CD4-positive, alpha-beta T cell treated with Interleukin-6 for 4 hours (primary cell): Measurements from ENCODE around the gene CERS6.
A peak's percentile ranks its signal among the peaks of the same experiment; 100 is the strongest.

Experiments
- DNase-seq: peaks from one replicate; pipeline ENCODE4 v3.0.0-alpha.2; 2020; ENCODE audit warnings: mixed read lengths

Gene CERS6

GRCh38 chr2:168679081-168679480 is 223.0 kb downstream of the CERS6 start:
- DNase-seq: no peak

GRCh38 chr2:168679741-168680310 is 223.8 kb downstream of the CERS6 start:
- DNase-seq: no peak

- no peak for DNase-seq
These were observed 227.9 kb downstream of the CERS6 start for GRCh38 chr2:168683996-168684395.

- no peak for DNase-seq
These were observed 229.0 kb downstream of the CERS6 start for GRCh38 chr2:168684921-168685599.

- DNase-seq: no peak
These were observed 229.8 kb downstream of the CERS6 start for GRCh38 chr2:168685600-168686451.

GRCh38 chr2:168686452-168687191 is 230.6 kb downstream of the CERS6 start:
- DNase-seq: no peak

GRCh38 chr2:168687314-168687713 is 231.2 kb downstream of the CERS6 start:
- peak; percentile 34 for DNase-seq

GRCh38 chr2:168690381-168690885 is 234.4 kb downstream of the CERS6 start:
- DNase-seq: no peak

- no peak for DNase-seq
These were observed 235.1 kb downstream of the CERS6 start for GRCh38 chr2:168691221-168691620.

GRCh38 chr2:168692132-168692744 is 236.2 kb downstream of the CERS6 start:
- no peak for DNase-seq

GRCh38 chr2:168694173-168694572 is 238.1 kb downstream of the CERS6 start:
- no peak for DNase-seq

GRCh38 chr2:168694866-168695265 is 238.8 kb downstream of the CERS6 start:
- no peak for DNase-seq

GRCh38 chr2:168697668-168698121 is 241.6 kb downstream of the CERS6 start:
- DNase-seq: no peak

GRCh38 chr2:168698969-168699368 is 242.9 kb downstream of the CERS6 start:
- DNase-seq: no peak

- no peak for DNase-seq
These were observed 243.9 kb downstream of the CERS6 start for GRCh38 chr2:168699844-168700417.

- DNase-seq: no peak
These were observed 244.7 kb downstream of the CERS6 start for GRCh38 chr2:168700615-168701245.

GRCh38 chr2:168702579-168702978 is 246.5 kb downstream of the CERS6 start:
- no peak for DNase-seq

- DNase-seq: no peak
These were observed 247.9 kb downstream of the CERS6 start for GRCh38 chr2:168703926-168704325.

- DNase-seq: no peak
These were observed 249.7 kb downstream of the CERS6 start for GRCh38 chr2:168705534-168706470.

- DNase-seq: no peak
These were observed 250.7 kb downstream of the CERS6 start for GRCh38 chr2:168706806-168707205.
